IPS-15b (cell line): Measurements from ENCODE around the gene EID2.

Source experiments
- H3K27me3 ChIP-seq: one replicate; pipeline ENCODE4 v1.6.1; 2013; ENCODE audit warnings: low read length; ENCODE audit not compliant: control insufficient read depth, insufficient read depth
- H3K36me3 ChIP-seq: one replicate; pipeline ENCODE4 v1.6.1; 2013; ENCODE audit warnings: low read length; ENCODE audit not compliant: control insufficient read depth, insufficient read depth
- H3K4me1 ChIP-seq: one replicate; pipeline ENCODE4 v1.6.1; 2013; ENCODE audit warnings: mild to moderate bottlenecking, low read length; ENCODE audit not compliant: control insufficient read depth, insufficient read depth
- H3K4me3 ChIP-seq: one replicate; pipeline ENCODE4 v1.5.1; 2013; ENCODE audit warnings: low read depth, low read length
- H3K9ac ChIP-seq: one replicate; pipeline ENCODE4 v1.6.1; 2013; ENCODE audit warnings: low read depth, mild to moderate bottlenecking, low read length
- H3K9me3 ChIP-seq: one replicate; pipeline ENCODE4 v1.6.1; 2013; ENCODE audit warnings: mild to moderate bottlenecking, low read length; ENCODE audit not compliant: control insufficient read depth, insufficient read depth

Gene EID2

DNA sequence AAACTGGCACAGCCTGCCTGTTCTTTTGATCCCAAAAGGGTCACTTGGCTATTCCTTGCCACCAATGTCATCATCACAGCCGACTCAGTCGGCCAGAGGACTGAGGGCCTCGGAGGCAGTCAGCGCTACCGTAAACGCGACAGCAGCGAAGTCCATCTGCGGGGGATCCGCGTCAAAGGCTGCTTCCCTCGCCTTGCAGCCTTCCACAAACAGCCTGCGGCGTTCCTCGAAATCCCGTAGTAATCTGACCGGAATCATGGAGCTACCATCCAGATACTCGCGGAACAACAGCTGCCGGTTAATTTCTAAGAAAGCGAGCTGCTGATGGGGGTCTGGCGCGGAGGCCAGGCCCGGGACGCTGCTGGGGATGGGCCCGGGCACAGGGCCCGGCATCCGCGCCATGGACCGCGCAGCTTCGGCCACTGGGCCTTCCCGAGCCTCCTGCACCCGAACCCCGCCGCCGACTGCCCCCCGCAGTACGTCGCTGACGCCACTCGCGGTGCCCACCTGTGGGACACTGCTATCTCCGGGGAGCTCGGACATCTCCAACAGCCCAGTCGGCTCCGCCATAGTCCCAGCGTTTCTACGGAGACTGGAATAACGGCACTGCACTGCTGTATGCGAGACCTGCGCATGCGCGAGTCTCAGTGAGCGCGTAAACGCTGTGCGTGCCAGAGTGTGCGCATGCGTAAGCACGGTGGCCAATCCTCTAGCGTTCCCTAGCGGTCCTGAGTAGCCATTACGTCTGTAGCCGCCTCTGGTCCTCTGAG lies 7.5 kb downstream of the EID2 start, which contains the start of gene EID2B:
Gene EID2B (minus strand): TSS at position 620 of the 770 bp plus-strand sequence. CDS start 50 bp downstream, at position 570.
- no peaks in the 10 kb centered on the region for H3K9me3 ChIP-seq

DNA sequence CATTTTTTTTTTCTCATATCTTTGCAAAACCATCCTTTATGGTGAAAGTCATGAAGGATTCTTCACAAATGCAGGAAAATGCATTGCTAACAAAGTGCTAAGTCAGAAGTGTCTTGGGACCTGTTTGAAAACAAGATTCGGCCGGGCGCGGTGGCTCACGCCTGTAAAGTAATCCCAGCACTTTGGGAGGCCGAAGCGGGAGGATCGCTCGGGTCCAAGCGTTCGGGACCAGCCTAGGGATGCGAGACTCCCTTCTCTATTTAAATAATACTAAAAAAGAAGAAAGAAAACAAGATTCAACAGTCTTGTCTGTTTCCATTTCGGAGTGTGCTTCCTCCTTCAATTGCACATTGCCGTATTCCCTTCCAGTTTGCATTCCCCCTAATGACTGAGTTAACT lies 8.1 kb downstream of the EID2 start:
- Histone ChIP-seq H3K4me3 (peak overlapping the region; percentile 90), H3K9ac (peak overlapping the region; percentile 41), H3K27me3 (peaks cover 2% of the 10 kb centered on the region), H3K36me3 (no peaks in the 10 kb centered on the region), H3K4me1 (no peaks in the 10 kb centered on the region), H3K9me3 (no peaks in the 10 kb centered on the region)

More for the DNA sequence above, 7.5 kb downstream of the EID2 start, which contains the start of gene EID2B:
- H3K36me3 ChIP-seq: no peaks in the 10 kb centered on the region
- H3K27me3 ChIP-seq: peaks cover 2% of the 10 kb centered on the region
- H3K4me3 ChIP-seq: peak within 1 kb of the TSS; percentile 90
- H3K4me1 ChIP-seq: no peaks in the 10 kb centered on the region
- peak within 1 kb of the TSS; percentile 41 for H3K9ac ChIP-seq

DNA sequence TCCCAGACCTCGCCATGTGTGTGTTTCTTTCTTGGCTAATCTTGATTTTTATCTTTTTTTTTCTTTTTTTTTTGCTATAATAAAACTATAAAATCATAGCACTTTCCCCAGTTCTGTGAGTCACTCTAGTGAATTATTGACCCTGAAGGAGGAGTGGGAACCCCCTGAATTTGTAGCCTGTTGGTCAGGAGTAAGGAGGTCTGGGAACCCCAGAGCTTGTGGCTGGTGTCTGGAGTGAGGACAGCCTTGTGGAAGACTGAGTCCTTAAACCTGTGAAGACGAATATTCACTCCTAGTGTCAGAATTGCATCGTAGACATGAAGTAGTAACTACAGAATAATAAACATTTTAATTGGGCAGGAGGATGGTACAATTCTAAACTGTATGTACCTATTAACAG lies 14.8 kb downstream of the EID2 start:
- Histone ChIP-seq H3K4me3 (no peak overlapping the region), H3K4me1 (no peaks in the 10 kb centered on the region), H3K9me3 (no peaks in the 10 kb centered on the region), H3K9ac (no peak overlapping the region), H3K36me3 (peaks cover 3% of the 10 kb centered on the region), H3K27me3 (no peaks in the 10 kb centered on the region)

DNA sequence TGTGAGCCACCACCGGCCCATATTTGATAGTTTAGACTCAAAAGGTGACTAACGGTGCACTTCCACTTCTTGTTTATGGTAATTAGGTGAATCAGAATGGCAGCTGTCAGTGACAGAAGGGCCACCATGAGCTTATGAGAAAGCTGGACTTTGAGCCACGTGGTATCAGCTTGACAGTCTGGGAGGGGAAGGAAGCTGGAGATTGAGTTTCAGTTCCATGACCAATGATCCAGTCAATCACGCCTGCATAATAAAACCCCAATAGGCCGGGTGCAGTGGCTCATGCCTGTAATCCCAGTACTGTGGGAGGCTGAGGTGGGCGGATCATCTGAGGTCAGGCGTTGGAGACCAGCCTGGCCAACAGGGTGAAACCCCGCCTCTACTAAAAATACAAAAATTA lies 15.5 kb downstream of the EID2 start:
- no peak overlapping the region for H3K4me3 ChIP-seq
- no peaks in the 10 kb centered on the region for H3K27me3 ChIP-seq
- no peaks in the 10 kb centered on the region for H3K9me3 ChIP-seq

DNA sequence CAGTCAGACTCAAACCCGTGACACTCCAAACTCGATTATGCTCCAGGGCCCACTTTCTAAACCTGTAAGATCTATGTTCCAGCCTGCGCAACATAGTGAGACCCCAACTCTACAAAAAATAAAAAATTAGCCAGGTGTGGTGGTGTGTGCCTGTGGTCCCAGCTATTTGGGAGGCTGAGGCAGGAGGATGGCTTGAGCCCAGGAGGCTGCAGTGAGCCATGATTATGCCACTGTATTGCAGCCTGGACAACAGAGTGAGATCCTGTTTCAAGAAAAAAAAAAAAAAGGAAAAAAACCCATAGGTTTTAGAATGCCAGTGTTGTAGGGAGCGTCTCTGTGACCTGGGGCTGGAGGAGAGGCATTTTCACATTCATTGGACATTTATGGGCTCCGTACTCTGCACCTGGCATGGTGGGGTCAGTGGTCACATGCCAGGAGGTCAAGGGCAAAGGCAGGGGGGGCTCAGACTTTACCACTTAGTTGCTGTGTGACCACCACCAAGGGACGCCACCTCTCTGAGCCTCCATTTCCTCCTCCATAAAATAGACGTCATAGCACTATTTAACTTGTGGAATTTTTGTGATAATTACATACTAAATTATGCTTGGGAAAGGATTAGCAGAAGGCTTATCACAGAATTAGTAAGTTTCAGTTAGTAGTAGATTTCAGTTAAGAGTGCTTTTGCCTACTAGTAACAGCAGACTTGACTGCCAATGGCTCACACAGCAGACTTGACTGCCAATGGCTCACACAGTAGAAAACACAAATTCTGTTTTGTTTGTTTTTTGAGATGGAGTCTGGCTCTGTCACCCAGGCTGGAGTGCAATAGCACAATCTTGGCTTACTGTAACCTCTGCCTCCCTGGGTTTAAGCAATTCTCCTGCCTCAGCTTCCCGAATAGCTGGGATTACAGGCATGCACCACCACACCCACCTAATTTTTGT lies 19.1 kb downstream of the EID2 start:
- Histone ChIP-seq H3K9ac (no peak overlapping the region), H3K4me3 (no peak overlapping the region), H3K36me3 (peaks cover 3% of the 10 kb centered on the region), H3K4me1 (peaks cover 4% of the 10 kb centered on the region), H3K9me3 (no peaks in the 10 kb centered on the region), H3K27me3 (no peaks in the 10 kb centered on the region)

More for the DNA sequence above, 15.5 kb downstream of the EID2 start:
- H3K9ac ChIP-seq: no peak overlapping the region
- no peaks in the 10 kb centered on the region for H3K4me1 ChIP-seq
- peaks cover 3% of the 10 kb centered on the region for H3K36me3 ChIP-seq

DNA sequence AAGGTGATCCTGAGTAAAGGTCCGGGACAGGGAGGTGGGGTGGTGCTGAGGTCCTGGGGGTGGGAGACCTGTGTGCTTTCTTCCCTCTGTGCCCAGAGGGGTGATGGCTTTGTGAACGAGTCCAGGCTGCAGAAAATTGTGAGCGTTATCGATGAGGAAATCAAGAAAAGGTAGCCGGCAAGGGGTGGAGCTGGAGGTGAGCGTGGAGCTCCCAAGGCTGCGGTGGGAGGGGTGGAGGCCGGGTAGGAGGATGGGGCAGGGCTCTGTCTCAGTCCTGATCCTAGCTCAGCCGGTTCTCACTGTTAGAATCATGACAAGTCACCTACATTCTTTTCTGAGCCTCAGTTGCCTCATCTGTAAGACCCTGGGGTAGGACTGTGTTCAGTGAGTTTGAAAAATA lies 21.0 kb downstream of the EID2 start:
- no peak overlapping the region for H3K9ac ChIP-seq

DNA sequence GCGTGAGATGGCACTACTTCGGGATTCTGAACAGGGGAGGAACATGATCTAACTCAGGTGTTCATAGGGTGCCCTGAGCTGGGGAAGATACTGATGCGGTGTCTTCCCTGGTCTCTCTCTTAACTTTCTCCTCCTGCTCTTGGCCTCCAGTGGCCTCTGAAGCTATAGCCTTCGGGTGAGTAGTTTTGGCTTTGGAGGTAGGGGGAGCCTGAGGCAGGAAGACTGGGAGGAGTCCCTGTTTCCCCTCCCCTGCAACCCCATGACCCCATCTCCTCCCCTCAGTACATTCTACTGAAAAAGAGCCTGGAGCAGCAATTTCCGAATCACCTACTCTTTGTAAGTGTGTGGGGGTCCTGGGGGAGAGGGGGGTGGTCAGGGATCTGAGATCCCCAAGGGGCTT lies 21.5 kb downstream of the EID2 start:
- H3K4me3 ChIP-seq: peak overlapping the region; percentile 8
- no peak overlapping the region for H3K9ac ChIP-seq
- peaks cover 4% of the 10 kb centered on the region for H3K4me1 ChIP-seq
- peaks cover 12% of the 10 kb centered on the region for H3K27me3 ChIP-seq
- no peaks in the 10 kb centered on the region for H3K9me3 ChIP-seq
- H3K36me3 ChIP-seq: peaks cover 3% of the 10 kb centered on the region

More for the DNA sequence above, 21.0 kb downstream of the EID2 start:
- Histone ChIP-seq H3K4me3 (peak overlapping the region; percentile 8), H3K27me3 (peaks cover 8% of the 10 kb centered on the region), H3K36me3 (peaks cover 3% of the 10 kb centered on the region), H3K9me3 (no peaks in the 10 kb centered on the region), H3K4me1 (peaks cover 4% of the 10 kb centered on the region)

DNA sequence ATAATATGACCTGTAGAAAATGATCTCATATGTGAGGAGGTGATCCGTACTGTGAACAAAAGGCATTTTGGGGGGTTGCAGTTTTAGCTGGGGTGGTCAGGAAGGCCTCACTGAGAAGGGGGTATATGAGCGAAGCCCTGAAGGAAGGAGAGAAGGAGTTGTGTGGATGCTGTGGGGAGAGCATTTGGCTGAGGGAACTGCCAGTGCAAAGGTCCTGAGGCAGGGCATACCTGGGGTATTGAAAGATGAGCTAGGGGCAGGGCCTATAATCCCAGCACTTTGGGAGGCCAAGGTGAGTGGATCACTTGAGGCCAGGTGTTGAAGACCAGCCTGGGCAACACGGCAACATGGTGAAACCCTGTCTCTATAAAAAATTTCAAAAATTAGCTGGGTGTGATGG lies 22.5 kb downstream of the EID2 start:
- Histone ChIP-seq H3K36me3 (peaks cover 3% of the 10 kb centered on the region), H3K4me1 (peaks cover 4% of the 10 kb centered on the region), H3K9me3 (no peaks in the 10 kb centered on the region), H3K4me3 (no peak overlapping the region), H3K9ac (no peak overlapping the region), H3K27me3 (peaks cover 12% of the 10 kb centered on the region)

DNA sequence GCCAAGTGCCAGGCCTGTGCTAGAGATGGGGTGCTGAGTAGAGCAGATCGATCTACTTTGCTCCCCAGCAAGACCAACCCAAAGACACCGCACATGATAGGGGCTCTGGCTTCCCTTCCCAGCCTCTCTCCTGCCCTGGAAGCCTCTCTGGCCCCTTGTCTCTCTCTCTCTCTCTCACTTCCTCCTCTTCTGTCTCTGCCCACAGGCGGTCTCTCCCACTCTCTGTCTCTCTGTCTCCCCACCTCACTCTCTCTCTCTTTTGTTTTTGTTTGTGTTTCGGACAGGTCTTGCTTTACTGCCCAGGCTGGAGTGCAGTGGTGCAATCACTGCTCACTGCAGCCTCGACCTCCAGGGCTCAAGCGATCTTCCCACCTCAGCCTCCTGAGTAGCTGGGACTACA lies 23.7 kb downstream of the EID2 start:
- Histone ChIP-seq H3K9ac (peak overlapping the region; percentile 88), H3K27me3 (peaks cover 12% of the 10 kb centered on the region), H3K4me1 (peaks cover 4% of the 10 kb centered on the region), H3K4me3 (peak overlapping the region; percentile 88), H3K36me3 (peaks cover 3% of the 10 kb centered on the region), H3K9me3 (no peaks in the 10 kb centered on the region)

DNA sequence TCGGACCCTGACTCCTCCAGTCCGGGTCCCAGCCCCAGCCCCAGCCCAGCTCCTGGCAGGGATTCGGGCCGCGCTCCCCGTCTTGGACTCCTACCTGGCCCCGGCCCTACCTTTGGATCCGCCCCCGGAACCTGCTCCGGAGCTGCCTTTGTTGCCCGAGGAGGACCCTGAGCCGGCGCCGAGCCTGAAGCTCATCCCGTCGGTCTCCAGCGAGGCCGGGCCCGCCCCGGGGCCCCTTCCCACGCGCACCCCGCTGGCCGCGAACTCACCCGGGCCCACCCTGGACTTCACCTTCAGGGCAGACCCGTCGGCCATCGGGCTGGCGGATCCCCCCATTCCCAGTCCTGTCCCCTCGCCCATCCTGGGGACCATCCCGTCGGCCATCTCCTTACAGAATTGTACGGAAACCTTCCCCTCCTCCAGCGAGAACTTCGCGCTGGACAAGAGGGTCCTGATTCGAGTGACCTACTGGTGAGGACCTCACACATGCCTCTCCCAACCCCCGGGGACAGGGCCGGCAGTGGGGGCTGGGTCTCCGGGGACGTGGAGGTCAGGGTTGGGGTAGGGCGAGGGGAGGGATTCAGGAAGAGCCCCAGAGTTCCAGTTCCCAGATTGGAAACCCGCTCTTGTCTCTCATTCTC lies 24.3 kb downstream of the EID2 start:
- peaks cover 4% of the 10 kb centered on the region for H3K4me1 ChIP-seq
- peaks cover 12% of the 10 kb centered on the region for H3K27me3 ChIP-seq
- H3K4me3 ChIP-seq: peak overlapping the region; percentile 88
- peak overlapping the region; percentile 88 for H3K9ac ChIP-seq
- H3K9me3 ChIP-seq: no peaks in the 10 kb centered on the region
- peaks cover under 1% of the 10 kb centered on the region for H3K36me3 ChIP-seq

DNA sequence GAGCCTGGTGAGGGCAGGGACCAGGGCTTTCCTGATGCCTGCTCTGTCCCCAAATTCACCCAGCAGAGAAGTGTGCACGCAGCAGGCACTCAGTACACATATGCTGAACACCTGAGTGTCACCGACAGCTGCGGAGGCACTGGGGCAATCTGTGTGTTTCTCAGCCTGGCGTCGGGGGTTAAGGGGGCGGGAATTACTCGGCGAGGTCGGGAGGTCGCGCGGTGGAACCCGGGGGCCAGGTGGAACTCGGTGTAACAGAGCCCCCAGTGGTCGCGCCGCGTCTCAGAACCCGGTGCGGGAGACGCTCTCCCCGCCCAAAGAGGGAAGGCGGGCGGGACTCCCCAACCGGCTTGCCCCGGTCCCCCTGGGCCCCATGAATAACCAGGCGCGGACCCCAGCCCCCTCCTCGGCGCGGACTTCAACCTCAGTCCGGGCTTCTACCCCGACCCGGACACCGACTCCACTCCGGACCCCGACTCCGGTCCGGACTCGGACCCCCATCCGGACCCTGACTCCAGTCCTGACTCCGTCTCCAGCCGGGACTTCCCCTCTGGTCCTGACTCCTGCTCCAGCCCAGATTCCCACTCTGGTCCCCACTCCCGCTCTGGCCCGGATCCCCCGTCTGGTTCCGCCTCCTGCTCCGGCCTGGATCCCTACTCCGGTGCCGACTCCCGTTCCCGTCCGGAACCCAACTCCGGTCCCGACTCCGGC lies 25.0 kb downstream of the EID2 start, which contains the start of gene SELENOV:
Gene SELENOV (plus strand): TSS at position 300 of the 711 bp plus-strand sequence. CDS start 74 bp downstream, at position 374.
- Histone ChIP-seq H3K27me3 (peaks cover 14% of the 10 kb centered on the region), H3K36me3 (no peaks in the 10 kb centered on the region), H3K9me3 (no peaks in the 10 kb centered on the region), H3K9ac (peak within 1 kb of the TSS; percentile 88), H3K4me1 (peaks cover 4% of the 10 kb centered on the region), H3K4me3 (peak within 1 kb of the TSS; percentile 88)
